Smooth muscle cell of the brain vasculature (primary cell): ENCODE results near the gene FAM216A.
"Not testable (repeated sequence)": the region's sequence is repeated elsewhere in the genome, so short reads cannot be mapped to it uniquely, and the experiment has no call there.

Source experiments
- DNase-seq: peaks from one replicate; pipeline ENCODE4 v3.0.0-alpha.2; 2012; ENCODE audit warnings: low read depth, low spot score

Gene FAM216A, protein sequence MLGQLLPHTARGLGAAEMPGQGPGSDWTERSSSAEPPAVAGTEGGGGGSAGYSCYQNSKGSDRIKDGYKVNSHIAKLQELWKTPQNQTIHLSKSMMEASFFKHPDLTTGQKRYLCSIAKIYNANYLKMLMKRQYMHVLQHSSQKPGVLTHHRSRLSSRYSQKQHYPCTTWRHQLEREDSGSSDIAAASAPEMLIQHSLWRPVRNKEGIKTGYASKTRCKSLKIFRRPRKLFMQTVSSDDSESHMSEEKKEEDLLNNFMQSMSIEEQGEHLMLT

DNA sequence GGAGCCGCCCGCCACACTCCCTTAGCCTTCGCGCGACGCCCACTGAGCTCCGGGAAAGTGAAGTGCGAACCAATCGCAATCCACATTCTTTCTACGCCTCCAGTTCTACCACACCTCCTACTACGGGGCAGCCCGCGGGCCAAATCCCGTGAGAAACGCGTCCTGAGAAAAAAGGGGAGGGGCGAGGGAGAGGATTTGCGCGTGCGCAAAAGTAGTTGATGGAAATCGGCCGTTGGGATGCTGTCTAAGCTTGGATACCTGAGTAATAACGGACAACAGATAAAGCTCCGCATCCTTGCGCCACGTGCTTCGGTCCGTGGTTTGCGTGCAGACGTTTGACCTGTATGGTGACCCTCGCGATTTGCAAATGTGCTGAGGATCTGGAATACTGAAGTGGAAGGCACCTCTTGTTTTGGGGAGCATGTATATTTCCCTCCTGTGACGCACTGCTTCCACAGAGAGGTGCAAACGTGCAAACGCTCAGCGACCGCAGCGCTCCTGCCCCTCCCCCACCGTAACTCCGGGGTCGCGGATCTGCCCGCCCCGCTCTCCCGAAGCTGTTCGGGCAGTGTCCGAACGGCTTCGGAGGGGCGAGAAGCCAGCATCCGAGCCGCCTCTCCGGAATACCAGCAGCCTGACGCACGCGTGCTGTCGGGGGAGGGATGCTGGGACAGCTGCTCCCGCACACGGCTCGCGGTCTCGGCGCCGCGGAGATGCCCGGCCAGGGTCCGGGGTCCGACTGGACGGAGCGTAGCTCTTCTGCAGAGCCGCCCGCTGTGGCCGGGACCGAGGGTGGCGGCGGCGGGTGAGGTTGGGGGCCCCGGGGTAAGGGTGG, at the start of gene FAM216A, which contains the start of gene GPN3:
FAM216A (plus strand) TSS at position 632 of the 835 bp plus-strand sequence; CDS start at position 663, 31 bp downstream.
GPN3 (minus strand) TSS at position 44 of the 835 bp plus-strand sequence. CDS start 54 bp downstream, outside the sequence.
- DNase-seq, result peak; percentile 96

DNA sequence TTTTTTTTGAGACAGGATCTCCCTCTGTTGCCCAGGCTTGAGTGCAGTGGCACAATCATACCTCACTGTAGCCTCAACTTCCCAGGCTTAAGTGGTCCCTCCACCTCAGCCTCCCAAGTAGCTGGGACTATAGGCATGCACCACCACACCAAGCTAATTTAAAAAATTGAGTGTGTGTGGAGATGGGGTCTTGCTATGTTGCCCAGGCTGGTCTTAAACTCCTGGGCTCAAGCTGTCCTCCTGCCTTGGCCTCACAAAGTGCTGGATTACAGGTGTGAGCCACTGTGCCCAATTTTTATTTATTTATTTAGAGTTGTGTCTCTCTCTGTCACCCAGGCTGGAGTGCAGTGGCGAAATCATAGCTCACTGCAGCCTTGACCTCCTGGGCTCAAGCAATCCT, 48.0 kb upstream of the FAM216A start:
- not testable (repeated sequence) for DNase-seq

DNA sequence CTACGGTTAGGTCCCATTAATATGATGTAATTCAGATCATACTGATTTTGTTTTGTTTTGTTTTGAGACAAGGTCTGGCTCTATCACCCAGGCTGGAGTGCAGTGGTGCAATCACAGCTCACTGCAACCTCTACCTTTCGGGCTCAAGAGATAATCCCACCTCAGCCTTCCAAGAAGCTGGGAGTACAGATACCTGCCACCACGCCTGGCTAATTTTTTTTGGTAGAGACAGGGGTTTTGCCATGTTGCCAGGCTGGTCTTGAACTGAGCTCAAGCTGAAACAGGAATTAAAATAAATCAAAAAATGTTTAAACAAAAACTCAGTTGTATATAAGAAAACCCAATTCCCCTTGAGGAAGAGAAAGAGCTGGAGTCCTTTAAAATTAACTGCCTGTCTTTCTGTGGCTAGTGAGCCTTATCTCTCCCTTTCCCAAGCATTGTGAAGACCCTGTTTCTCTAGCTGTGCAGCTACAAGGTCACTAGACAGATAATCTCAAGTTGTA, 47.4 kb upstream of the FAM216A start:
- DNase-seq, result no peak

DNA sequence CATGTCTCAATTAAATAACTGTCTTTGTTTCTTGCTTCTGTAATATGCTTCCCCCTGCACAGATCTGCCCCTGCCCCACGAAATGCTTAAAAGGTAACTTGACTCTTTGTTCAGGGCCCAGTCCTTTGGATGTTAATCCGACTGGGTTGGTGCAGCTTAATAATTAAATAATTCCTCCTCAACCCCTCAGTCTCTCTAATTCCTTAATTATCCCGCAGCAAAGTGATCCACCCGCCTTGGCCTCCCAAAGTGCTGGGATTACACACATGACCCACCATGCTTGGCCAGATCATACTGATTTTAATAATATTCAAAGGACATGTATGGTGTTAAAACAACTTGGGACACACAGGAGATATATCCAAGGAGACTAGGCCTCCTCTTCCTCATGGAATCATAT, 46.9 kb upstream of the FAM216A start:
- no peak for DNase-seq

DNA sequence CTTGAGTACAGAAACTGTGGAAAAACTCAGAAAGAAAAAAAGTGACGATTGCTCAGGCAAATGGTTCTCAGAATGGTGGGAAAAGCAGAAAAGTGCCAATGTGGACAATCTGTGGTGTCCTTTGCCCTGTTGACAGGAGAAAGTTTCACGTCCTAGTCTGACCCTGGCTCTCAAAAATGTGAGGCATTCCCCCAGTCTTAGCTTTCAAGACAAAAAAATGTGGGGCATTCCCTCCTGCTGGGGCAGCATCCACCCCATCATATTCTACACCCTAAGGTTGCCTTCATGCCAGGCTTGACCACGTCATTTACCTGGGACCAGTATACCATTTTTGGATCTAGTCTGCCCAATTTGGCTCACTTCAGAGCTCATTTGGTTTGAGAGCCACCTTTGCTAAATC, 44.4 kb upstream of the FAM216A start:
- DNase-seq, result no peak

DNA sequence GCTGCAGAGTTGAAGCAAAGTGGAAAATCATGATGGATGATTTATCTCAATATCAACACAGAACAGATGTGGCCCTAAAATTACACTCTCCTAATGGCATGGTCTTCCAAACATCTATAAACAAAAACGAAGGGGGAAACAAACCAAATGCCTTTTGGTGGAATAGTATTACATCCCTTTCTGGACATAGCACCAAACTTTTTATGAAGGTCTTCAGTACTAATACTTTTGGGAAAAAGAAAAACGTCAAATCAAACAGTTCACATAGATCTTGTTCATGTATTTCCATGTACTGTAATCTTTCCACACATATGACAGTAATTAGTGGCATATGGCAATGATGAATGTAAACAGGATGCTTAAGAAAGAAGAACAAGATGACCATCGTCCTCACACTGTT, 42.2 kb upstream of the FAM216A start:
- DNase-seq, result no peak

DNA sequence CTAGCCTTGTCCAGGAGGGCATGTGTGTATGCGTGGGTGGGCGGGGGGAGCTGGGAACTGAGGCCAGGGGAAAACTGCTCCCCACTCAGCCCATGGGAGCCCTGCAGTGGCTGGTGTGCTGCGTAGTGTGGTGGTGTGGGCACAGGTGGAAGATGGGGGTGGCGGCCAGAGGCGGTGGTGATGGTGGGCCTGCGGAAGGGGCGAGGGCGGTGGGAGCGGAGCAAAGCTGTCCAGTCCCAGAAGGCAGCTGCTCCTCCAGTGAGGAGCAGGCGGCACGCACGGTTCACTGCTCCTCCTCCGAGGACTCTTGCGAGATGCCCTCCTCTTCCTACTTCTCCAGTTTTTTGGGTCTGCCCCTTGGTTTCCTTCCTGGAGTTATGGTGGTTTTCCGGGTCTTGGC, 39.0 kb upstream of the FAM216A start:
- not testable (repeated sequence) for DNase-seq

DNA sequence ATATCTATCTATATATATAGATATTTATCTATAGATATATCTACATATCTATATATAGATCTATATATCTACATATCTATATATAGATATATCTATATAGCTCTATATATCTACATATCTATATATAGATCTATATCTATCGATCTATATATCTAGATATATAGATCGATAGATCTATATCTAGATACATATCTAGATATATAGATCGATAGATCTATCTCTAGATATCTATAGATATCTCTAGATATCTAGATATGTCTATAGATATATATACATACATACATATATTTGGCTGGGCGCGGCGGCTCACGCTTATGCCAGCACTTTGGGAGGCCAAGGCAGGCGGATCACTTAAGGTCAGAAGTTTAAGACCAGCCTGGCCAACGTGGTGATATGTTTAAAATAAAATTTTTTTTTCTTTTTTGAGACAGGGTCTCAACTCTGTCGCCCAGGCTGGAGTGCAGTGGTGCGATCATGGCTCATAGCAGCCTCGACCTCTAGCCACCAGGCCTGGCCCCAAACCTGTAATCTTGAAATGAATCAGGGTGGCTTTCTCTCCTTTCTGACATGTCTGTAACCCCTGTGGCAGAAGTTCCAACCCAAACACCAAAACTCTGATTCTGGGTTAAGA, 36.6 kb upstream of the FAM216A start:
- no peak for DNase-seq

DNA sequence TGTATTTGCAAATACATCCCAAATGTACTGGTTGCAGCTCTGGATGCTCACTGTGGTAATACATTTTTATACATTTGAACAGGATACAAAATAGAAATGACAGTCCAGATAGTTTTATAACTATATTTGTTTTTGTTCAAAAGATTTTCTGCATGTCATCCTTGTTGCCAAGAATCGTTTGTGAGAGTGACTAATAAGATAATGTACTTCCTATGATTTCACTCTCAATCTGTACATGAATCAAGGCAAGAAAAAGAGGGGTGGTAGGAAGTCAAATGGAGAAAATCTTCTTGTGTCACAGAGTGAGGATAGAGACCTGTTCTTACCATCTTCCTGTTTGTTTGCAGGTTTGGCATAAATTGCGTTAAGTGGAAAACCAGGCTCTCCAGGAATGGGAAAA, 32.4 kb upstream of the FAM216A start:
- DNase-seq, result no peak

DNA sequence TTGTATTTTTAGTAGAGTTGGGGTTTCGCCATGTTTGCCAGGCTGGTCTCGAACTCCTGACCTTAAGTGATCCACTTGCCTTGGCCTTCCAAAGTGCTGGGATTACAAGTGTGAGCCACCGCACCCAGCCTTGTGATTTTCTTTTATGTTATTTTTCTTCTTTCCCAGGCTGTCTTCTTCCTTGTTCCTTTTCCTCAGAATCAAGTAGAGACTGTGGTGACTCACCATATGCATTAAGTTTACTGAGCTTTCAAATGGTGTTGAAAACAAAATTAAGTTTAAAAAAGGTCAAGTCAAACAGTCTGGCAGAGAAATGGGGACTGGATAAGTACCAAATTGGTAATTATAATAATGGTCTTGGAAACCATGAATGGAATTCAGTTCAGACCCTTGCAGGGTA, 24.2 kb upstream of the FAM216A start:
- no peak for DNase-seq

DNA sequence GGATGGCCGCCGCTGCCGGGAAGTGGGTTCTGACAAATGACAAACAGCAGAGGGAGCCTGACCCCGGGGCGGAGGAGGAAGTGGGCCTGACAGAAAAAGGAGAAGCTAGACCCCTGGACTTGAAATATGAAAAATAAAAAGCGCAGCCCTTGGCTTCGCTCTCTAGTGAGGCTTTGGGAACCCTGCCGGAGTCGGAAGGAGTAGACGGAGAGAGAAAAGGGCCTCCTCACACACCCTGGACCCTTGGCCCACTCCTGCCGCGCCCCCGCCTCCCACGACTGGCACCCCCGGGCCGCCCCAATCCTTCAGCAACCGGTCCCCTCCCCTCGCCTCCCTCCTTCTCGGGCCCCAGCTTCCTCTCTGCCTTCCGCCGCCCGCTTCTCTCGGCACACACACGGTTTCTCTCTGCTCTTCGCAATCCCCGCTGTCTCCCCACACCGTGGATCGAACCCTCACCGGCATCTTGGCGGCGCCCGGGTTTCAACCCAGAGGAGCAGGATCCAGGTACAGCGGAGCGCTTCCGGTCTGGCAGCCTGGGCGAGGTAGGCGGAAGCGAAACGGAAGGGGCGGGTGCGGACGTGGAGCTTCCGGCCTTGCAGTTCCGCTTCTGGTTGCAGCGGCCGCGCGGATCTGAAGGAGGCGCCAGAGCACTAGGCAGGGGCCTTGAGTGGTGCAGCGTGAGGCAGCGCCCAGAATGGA, 18.7 kb upstream of the FAM216A start, which contains the start of gene ARPC3:
ARPC3 (minus strand) TSS at position 539 of the 699 bp plus-strand sequence; CDS start at position 462, 77 bp downstream.
- DNase-seq, result peak; percentile 85

DNA sequence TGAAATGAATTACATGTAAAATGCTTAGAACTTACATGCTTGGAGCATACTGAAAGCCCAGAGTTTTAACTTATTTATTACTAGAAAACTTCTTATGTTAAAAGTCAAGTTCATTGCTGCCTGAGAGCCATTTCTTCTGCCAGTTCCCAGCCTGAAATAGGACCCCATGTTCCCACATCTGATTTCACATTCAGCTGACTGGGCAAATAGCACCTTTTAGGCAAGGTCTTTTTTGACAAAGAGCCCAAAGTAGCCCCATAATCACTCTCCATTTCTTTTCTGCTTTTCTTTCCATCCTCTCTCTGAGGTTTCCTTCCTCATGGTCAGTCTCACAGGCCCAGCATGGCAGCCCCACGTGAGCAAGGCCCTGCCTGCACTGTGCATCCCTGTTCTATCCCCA, 17.4 kb upstream of the FAM216A start:
- DNase-seq, result no peak

DNA sequence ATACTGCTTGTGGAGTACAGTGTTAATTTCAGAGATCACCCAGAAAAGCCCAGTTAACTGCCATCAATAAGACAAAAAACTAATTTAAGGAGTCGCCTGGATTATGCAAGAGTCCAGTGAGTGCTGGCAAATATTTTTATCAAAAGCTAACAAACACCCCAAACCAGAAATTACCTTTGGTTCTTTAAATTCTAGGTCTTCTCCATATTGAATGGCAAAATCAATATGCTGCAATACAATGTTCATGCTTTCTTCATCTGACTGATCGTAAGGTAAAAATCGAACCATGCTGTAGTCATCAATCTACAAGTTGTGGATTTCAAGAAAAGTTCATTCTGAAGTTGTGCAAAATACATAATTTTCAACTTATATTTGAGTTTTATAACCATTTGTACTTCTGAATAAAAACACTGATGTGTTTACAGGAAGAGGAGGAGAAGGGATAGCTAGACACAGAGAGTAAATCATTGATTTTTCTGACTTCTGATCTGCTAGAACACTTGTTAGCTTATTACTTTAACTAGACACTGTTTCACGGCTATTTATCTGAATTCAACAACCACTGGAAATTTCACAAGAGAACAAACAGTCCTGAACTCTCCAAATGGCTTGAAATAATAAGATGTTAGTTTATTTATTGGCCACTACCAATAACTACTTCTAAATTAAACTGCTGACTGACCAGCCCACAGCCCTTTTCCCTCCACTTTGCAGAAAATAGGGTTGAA, 14.9 kb upstream of the FAM216A start:
- no peak for DNase-seq

DNA sequence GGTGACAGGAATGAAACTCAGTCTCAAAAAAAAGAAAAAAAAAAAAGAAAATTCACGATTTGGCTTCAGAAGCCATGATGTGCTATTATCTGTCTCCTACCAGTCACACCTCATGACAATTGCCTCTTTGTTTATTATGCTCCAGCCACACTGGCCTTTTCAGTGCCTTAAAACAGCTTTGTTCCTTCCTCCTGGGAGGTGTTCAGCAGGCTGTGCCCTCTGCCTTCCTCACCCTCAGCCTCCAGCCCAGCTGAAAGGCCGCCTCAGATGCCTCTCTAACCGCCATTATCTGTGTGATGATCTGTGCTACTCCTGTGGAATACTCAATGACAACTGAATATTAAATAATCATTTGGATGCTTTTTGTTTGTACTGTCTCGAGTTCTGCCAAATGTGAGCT, 9.9 kb upstream of the FAM216A start:
- no peak for DNase-seq

DNA sequence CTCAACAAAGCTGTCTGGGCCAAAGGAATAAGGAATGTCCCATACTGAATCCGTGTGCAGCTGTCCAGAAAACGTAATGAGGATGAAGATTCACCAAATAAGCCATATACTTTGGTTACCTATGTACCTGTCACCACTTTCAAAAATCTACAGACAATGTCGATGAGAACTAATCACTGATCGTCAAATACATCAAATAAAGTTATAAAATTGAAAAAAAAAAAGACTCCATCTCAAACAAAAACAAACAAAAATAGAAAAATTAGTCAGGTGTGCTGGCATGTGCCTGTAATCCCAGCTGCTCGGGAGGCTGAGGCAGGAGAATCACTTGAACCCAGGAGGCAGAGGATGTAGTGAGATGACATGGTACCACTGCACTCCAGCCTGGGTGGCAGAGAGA, 7.5 kb upstream of the FAM216A start:
- DNase-seq, result not testable (repeated sequence)

DNA sequence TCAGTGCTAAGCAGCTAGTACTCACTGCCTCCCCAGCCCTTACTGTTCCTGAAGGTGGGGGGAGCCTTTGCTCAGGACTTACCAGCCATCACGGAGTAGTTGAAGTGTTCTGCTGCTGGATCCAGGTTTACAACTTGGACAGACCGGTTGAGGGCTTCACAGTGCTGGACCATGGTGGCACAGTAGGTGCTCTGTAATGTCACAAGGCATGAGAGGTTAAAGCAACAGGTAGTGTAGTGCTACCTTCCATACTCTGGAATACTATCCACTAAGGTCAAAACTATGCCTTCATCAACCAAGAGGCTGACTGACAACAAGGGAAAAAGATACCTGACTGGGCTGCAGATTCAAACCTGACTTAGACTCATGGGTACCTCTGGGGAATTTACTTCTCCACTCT, 3.6 kb upstream of the FAM216A start:
- DNase-seq, result no peak

DNA sequence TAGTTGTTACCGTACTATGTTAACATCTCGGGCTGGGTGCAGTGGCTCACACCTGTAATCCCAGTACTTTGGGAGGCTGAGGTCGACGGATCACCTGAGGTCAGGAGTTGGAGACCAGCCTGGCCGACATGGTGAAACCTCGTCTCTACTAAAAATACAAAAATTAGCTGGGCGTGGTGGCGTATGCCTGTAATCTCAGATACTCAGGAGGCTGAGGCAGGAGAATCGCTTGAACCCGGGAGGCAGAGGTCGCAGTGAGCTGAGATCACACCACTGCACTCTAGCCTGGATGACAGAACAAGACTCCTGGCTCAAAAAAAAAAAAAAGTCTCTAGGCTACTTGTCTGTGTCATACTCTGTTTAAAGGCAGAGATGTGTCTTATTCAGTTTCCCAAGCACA, 2.9 kb upstream of the FAM216A start:
- DNase-seq, result not testable (repeated sequence)

DNA sequence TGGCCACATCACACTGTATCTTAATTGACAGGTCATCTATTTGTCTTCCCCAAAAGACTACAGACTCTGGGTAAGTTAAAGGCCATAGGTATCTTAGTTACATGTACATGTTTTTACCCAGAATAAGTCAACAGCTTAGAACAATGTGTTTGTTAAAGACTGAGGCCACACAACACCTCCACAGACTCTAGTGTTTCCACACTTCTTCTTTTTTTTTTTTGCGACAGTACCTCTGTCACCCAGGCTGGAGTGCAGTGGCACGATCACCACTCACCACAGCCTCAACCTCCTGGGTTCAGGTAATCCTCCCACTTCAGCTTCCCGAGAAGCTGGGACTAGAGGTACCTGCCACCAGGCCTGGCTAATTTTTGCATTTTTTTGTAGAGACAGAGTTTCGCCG, 1.9 kb upstream of the FAM216A start:
- DNase-seq, result no peak

DNA sequence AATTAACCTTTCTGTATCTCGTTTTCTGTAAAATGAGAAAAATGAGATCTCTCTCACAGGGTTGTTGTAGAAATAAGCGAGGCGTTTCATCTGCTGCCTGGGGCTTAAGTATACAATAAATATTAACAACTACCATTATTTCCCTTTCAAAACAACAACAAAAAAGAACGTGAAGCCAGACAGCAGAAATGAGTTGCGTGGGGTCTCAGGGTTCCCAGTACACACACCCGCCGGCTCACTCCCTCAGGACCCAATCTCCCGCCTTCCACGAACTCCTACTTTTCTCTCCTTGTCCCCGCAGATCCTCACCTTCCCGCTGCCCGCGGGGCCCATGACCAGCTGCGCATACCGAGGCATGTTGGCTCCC, 815 bp upstream of the FAM216A start:
- no peak for DNase-seq

DNA sequence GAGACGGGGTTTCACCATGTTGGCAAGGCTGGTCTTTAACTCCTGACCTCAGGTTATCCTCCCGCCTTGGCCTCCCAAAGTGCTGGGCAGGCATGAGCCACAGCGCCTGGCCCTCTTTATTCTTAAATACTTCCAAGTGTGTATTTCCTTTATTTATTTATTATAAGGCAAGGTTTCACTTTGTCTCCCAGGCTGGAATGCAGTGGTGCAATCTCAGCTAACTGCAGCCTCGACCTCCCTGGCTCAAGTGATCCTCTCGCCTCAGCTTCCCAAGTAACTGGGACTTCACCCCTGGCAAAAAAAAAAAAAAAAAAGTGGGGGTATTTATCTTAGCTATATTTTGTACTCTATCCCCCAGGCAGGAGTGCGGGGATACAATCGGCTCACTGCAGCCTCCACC, 6.8 kb downstream of the FAM216A start:
- DNase-seq, result no peak
